ENCODE data around the gene GPC3. TPM values are rescaled to one million over a fixed set of nuclear protein-coding genes. Genes with fewer than 3 reads are reported as not detected.
"Not testable (repeated sequence)": the region's sequence is repeated elsewhere in the genome, so short reads cannot be mapped to it uniquely, and the experiment has no call there.

GPC3 gene
- total RNA-seq, 1 experiment from 2014 or later: not detected

DNA sequence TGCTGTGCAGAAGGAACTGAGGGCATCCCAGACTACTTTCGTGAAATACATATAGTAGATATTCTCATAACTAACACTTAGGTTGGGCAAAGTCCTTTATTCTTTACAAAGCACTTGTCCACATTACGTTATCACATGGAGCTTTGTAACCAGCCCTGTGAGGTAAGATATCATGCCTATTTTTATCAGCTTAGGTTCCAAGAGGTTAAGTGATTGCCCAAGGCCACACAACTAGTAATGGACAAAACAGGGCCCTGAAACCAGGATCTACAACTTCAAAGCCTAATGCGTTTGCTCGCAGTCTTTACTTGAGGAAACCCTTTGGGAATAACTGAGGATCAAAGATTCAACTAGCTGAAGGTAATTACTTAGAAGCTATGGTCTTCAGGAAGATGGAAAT is 261.5 kb downstream of the GPC3 start:
- Histone ChIP-seq H3K9me2 (ENCODE audit: insufficient read depth) (no peaks in the 10 kb centered on the region), H3K4me2 (no peak overlapping the region), H3K27me3 (ENCODE audit: insufficient read depth, low read depth) (no peaks in the 10 kb centered on the region), H3K4me1 (replicated peaks; ENCODE audit: insufficient read depth) (peaks cover 20% of the 10 kb centered on the region), H3K79me2 (ENCODE audit: low read depth) (no peaks in the 10 kb centered on the region), H3K27ac (no peak overlapping the region), H3F3A (ENCODE audit: insufficient read depth, low read depth) (peaks cover 25% of the 10 kb centered on the region), H2AFZ (no peak overlapping the region), H3K9me3 (ENCODE audit: insufficient read depth, low read depth) (no peaks in the 10 kb centered on the region; the same call in 1 of the 2 replicates), H3K4me3 (no peak overlapping the region), H4K20me1 (ENCODE audit: insufficient read depth) (no peaks in the 10 kb centered on the region), H3K36me3 (ENCODE audit: low read depth) (no peaks in the 10 kb centered on the region)
- ChIA-PET CTCF (no interaction called here), POLR2A (ENCODE audit: unreplicated experiment) (no interaction called here)
- no peak for DNase-seq
- intact Hi-C loops (cut with micrococcal nuclease; ENCODE audit: unreplicated experiment): no loop called here
- BruUV-seq (replicated peaks): no TSS peak
- TF ChIP-seq EZH2 (IDR thresholded peaks at IDR 0.05; ENCODE audit: low read depth): no peak

- no peaks in the 10 kb centered on the region for H3K36me3 ChIP-seq (ENCODE audit: low read depth)
- no peak overlapping the region for H3K27ac ChIP-seq
- no peaks in the 10 kb centered on the region for H3K9me2 ChIP-seq (ENCODE audit: insufficient read depth)
- no peak overlapping the region; the same call in 1 of the 2 replicates for H2AFZ ChIP-seq
- ChIA-PET POLR2A (ENCODE audit: unreplicated experiment) (no interaction called here), CTCF (no interaction called here)
- H3K4me1 ChIP-seq (replicated peaks; ENCODE audit: insufficient read depth): peaks cover 20% of the 10 kb centered on the region
- H3F3A ChIP-seq (ENCODE audit: insufficient read depth, low read depth): peaks cover 25% of the 10 kb centered on the region
- no peaks in the 10 kb centered on the region for H4K20me1 ChIP-seq (ENCODE audit: insufficient read depth)
- H3K9me3 ChIP-seq (ENCODE audit: insufficient read depth, low read depth): no peaks in the 10 kb centered on the region; the same call in 1 of the 2 replicates
- no peak for DNase-seq
- H3K79me2 ChIP-seq (ENCODE audit: low read depth): no peaks in the 10 kb centered on the region
- H3K27me3 ChIP-seq (ENCODE audit: insufficient read depth, low read depth): no peaks in the 10 kb centered on the region
- BruUV-seq (replicated peaks): no TSS peak
- H3K4me2 ChIP-seq: no peak overlapping the region
- no peak for TF ChIP-seq EZH2 (IDR thresholded peaks at IDR 0.05; ENCODE audit: low read depth)
- TF ChIP-seq, protein P1, sequence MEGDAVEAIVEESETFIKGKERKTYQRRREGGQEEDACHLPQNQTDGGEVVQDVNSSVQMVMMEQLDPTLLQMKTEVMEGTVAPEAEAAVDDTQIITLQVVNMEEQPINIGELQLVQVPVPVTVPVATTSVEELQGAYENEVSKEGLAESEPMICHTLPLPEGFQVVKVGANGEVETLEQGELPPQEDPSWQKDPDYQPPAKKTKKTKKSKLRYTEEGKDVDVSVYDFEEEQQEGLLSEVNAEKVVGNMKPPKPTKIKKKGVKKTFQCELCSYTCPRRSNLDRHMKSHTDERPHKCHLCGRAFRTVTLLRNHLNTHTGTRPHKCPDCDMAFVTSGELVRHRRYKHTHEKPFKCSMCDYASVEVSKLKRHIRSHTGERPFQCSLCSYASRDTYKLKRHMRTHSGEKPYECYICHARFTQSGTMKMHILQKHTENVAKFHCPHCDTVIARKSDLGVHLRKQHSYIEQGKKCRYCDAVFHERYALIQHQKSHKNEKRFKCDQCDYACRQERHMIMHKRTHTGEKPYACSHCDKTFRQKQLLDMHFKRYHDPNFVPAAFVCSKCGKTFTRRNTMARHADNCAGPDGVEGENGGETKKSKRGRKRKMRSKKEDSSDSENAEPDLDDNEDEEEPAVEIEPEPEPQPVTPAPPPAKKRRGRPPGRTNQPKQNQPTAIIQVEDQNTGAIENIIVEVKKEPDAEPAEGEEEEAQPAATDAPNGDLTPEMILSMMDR (conservative IDR thresholded peaks at IDR 0.05): no peak
- intact Hi-C loops (cut with micrococcal nuclease; ENCODE audit: unreplicated experiment): no loop called here
- no peak overlapping the region for H3K4me3 ChIP-seq
Measured at GRCh38 chrX:133722756-133723155, 262.6 kb downstream of the GPC3 start.

GRCh38 chrX:133720269-133720668 is 265.1 kb downstream of the GPC3 start:
- H3K36me3 ChIP-seq (ENCODE audit: low read depth); H3K9me3 ChIP-seq (ENCODE audit: insufficient read depth, low read depth); H3K79me2 ChIP-seq (ENCODE audit: low read depth); H2AFZ ChIP-seq; H3K27me3 ChIP-seq (ENCODE audit: insufficient read depth, low read depth); DNase-seq; H3K4me2 ChIP-seq; intact Hi-C loops (cut with micrococcal nuclease; ENCODE audit: unreplicated experiment); H3K9me2 ChIP-seq (ENCODE audit: insufficient read depth); BruUV-seq (replicated peaks); H3K27ac ChIP-seq; POLR2A ChIA-PET (ENCODE audit: unreplicated experiment); H3F3A ChIP-seq (ENCODE audit: insufficient read depth, low read depth); H3K4me3 ChIP-seq; CTCF ChIA-PET; H4K20me1 ChIP-seq (ENCODE audit: insufficient read depth); H3K4me1 ChIP-seq (replicated peaks; ENCODE audit: insufficient read depth): not testable (repeated sequence)

GRCh38 chrX:133715715-133716114 is 269.7 kb downstream of the GPC3 start:
- ChIA-PET CTCF (no interaction called here), POLR2A (ENCODE audit: unreplicated experiment) (no interaction called here)
- Histone ChIP-seq H3K27ac (no peak overlapping the region), H3K79me2 (ENCODE audit: low read depth) (no peaks in the 10 kb centered on the region), H4K20me1 (ENCODE audit: insufficient read depth) (no peaks in the 10 kb centered on the region), H3K9me2 (ENCODE audit: insufficient read depth) (no peaks in the 10 kb centered on the region; the same call in 1 of the 2 replicates), H3K4me2 (no peak overlapping the region), H3K27me3 (ENCODE audit: insufficient read depth, low read depth) (no peaks in the 10 kb centered on the region), H3K9me3 (ENCODE audit: insufficient read depth, low read depth) (no peaks in the 10 kb centered on the region), H3F3A (ENCODE audit: insufficient read depth, low read depth) (no peaks in the 10 kb centered on the region), H3K4me3 (no peak overlapping the region), H3K36me3 (ENCODE audit: low read depth) (no peaks in the 10 kb centered on the region), H2AFZ (no peak overlapping the region), H3K4me1 (replicated peaks; ENCODE audit: insufficient read depth) (no peaks in the 10 kb centered on the region)
- no peak for DNase-seq
- intact Hi-C loops (cut with micrococcal nuclease; ENCODE audit: unreplicated experiment): no loop called here
- no TSS peak for BruUV-seq (replicated peaks)
- no peak for TF ChIP-seq EZH2 (IDR thresholded peaks at IDR 0.05; ENCODE audit: low read depth)
- TF ChIP-seq, protein P1 (conservative IDR thresholded peaks at IDR 0.05): no peak
